HG03571 (cell line): Measurements from ENCODE around the gene TTYH3.
A peak's percentile ranks its signal among the peaks of the same experiment; 100 is the strongest.

Source experiments
- ATAC-seq: cut with Tn5 transposase; IDR thresholded peaks from one replicate; pipeline ENCODE4 v1.9.1; 2021; ENCODE audit not compliant: unreplicated experiment

Gene TTYH3

DNA sequence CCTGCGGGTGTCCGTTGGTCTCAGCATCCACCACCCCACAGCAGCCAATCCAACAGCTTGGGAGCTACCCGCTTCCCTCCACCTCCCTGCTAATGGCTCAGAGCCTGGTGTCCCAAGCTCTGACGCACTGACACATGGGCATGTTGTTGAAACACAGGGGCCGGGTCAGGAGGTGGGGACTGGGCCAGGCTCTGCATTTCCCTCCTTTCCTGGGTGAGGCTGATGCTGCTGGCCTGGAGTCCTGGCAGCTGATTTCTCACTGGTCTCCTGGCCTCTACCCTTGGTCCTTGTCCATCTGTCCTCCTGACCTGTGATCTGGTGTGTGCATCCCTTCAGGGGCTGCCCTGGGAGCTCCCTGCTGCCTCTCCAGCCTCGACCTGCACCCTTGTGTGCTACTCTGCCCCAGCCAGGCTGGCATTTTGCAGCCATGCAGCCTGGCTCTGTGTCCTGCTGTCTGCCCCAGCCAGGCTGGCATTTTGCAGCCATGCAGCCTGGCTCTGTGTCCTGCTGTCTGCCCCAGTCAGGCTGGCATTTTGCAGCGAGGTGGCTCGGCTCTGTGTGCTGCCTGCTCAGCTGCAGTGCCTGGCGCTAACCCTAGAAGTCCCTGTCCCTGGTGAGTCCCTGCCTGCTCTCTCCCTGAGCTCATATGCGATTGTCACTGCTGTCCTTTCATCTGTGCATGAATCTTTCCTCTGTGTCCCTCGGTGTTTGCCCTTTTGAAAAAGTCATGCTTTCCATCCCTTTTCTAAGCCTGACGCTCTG lies 70.2 kb downstream of the TTYH3 start:
- no peak for ATAC-seq

DNA sequence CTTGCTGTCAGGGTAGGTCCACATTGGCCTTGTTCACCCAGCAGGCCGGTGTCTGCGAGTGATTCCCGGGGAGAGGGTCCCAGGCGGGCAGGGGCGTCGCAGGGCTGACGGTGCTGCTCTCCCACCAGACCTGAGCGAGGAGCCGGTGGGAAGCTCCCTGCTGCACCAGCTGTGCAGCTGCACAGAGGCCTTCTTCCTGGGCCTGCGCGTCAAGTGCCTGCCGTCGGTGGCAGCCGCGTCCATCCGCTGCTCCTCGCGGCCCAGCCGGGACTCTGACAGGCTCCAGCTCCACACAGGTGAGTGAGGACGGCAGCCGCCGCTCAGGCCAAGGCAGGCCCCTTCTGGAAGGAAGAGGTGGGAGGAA lies 70.8 kb downstream of the TTYH3 start:
- ATAC-seq = no peak

GRCh38 chr7:2705371-2706096 lies 73.7 kb downstream of the TTYH3 start:
- no peak for ATAC-seq

DNA sequence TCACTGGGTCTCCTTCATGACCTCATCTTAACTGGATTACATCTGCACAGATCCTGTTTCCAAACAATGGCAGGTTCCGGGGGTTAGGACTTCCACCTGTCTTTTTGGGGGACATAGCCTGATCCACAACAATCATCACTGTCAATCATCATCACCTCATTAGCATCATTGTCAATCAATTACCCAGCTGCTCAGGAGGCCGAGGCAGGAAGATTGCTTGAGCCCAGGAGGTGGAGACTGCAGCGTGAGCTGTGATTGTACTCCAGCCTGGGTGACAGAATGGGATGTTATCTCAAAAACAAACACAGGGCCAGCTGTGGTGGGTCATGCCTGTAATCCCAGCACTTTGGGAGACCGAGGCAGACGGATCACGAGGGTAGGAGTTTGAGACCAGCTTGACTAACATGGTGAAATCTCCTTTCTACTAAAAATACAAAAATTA lies 74.9 kb downstream of the TTYH3 start:
- ATAC-seq = no peak

DNA sequence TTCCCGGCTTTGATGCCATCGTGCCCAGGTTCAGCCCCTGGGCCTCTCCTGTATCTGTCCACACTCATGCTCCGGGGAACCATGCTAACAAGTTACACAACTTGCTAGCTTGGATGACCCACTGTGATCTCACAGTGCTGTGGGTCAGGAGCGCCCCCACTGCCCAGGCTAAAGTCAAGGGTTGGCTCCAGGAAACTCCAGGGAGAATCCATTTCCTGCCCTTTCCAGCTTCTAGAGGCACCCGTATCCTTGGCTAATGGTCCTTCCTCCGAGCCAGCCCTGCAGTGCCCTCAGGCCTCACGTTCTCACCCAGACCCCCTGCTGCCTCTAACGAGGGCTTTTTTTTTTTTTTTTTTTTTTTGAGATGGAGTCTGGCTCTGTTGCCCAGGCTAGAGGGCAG lies 75.7 kb downstream of the TTYH3 start:
- no peak for ATAC-seq

GRCh38 chr7:2708041-2708440 lies 76.3 kb downstream of the TTYH3 start:
- no peak for ATAC-seq

GRCh38 chr7:2708547-2709310 lies 76.9 kb downstream of the TTYH3 start:
- ATAC-seq = no peak

- ATAC-seq = peak; percentile 81
Measured at GRCh38 chr7:2709553-2710285, 77.9 kb downstream of the TTYH3 start.

DNA sequence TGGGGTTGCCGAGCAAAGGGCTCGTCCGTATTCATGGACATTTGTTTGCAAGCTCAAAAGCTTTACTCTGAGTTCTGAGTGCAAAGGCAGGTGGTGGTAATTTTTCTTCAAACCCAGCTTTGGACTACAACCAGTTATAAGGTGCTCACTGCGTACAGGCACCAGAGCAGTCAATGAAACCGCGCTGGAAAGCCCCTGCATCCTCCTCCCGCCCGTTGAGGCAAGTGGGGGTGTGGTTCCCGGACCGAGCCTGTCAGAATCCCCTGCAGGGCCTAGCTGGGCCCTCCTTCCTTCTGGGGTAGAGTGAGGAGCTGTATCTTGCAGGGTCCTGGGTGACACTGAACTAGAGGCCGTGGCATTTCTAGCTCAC lies 78.5 kb downstream of the TTYH3 start:
- peak; percentile 35 for ATAC-seq

DNA sequence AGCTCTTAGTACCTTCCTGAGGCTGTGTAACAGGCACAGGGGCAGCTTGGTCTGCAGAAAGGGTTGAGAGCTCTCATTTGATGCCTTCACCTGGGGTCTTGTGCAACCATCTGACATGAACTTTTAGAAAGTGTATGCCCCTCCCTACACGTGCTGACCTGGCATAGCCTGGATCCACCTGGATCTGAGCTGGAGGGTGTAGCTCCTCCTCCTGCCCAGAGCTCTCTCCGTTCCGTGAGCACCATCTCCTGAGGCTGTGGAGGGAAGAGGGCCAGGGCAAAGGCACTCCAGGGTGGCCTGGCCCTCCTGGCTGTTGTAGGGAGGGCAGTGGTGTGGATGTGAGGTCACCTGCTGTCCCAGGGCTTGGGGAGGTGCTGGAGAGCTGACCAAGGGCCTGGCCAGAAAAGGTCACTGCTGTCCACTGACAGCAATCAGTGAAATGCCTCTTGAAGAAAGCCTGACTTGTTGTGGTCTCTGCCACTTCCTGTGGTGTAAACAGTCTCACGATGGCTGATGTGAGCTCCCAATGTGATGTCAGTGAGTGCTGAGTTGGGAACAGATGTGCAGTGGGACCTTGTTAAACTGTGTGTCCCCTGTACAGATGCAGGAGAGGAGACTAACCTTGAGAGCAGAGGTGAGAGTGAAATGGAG lies 79.2 kb downstream of the TTYH3 start:
- peak; percentile 24 for ATAC-seq

DNA sequence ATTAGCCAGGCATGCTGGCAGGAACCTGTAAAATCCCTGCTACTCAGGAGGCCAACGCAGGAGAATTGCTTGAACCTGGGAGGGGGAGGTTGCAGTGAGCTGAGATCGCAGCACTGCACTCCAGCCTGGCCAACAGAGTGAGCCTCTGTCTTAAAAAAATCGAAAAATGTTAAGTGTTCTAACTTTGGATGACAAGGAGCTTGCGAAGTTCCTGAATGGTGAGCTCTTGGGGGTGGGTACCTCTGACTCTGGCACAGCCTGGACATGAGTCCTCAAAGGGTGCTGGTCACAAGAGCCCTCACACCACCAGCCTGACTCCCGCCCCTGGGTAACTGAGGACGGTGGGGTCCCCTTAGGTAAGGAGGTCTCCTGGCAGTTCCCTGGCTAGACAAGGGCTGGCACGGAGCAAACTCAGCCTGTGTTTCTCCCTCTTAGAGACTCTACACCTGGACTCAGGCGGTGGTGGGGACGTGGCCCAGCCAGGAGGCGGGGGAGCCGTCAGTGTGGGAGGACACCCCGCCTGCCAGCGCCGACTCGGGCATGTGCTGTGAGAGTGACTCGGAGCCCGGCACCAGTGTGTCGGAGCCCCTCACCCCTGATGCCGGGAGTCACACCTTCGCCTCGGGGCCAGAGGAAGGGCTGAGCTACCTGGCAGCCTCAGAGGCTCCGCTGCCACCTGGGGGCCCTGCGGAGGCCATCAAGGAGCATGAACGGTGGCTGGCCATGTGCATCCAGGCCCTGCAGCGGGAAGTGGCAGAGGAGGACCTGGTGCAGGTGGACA lies 80.3 kb downstream of the TTYH3 start:
- ATAC-seq = no peak

- ATAC-seq = no peak
Measured at GRCh38 chr7:2713370-2713769, 81.6 kb downstream of the TTYH3 start.

DNA sequence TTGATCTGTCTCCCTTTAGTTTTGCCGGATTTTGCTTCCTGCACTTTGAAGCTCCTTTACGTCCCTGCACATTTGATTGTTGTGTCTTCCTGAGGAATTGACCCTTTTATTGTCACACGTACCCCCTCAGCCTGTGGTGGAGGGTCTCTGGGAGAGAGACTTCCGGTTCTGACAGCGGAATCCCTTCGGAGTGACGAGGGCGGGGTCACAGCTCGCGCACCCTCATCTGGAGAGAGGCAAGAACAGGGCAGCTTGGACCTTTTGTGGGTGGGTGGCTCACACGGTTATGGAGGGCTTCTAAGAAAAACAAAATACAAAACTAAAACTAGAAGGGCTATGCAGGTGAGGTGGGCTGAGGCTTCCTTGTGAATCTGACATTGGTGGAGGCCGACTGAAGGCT lies 82.2 kb downstream of the TTYH3 start:
- no peak for ATAC-seq
